Middle frontal gyrus (tissue), 1 donor: ENCODE data around the gene SDF4.

Experiments
- DNase-seq: peaks from one replicate; pipeline ENCODE4 v3.0.0-alpha.2; 2015; ENCODE audit warnings: low spot score; ENCODE audit errors: extremely low spot score

Gene SDF4, protein sequence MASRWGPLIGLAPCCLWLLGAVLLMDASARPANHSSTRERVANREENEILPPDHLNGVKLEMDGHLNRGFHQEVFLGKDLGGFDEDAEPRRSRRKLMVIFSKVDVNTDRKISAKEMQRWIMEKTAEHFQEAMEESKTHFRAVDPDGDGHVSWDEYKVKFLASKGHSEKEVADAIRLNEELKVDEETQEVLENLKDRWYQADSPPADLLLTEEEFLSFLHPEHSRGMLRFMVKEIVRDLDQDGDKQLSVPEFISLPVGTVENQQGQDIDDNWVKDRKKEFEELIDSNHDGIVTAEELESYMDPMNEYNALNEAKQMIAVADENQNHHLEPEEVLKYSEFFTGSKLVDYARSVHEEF

GRCh38 chr1:1231400-1232207 is at the start of gene SDF4:
Gene SDF4, minus strand, starts transcription at chr1:1232001. Its CDS starts 3,229 bp downstream, at chr1:1228772.
- peak; percentile 94 for DNase-seq

DNA sequence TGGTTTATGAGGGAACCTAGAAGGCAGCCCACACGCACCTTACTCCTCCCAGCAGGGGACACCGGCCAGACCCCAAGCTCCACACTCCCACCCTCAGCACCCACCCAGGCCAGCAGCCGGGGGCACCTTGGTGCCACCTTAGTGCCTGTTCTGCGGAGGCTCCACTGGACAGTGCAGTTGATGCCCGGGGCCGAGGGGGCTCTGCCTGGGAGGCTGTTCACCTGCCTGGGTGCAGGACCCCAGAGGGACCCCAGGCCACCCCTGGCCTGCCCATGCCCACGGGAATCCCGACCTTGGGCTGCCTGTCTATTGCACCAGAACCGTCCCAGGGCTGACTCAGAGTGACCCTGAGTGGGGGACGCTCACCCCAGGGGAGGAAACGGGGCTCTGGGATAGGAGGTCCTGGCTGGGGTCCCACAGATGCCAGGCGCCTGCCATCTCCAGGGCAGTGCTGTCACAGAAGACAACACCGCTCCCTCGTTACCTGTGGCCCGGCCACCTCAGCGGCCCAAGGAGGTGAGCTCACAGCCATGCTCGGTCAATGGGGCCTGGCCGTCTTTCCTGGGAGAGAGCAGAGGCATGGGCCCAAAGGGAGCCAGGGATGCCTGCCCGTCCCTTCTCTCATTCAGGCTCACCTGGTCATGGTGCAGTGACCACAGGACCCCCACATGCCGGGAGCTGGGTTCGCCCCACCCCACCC is 49.1 kb upstream of the SDF4 start:
- no peak for DNase-seq

DNA sequence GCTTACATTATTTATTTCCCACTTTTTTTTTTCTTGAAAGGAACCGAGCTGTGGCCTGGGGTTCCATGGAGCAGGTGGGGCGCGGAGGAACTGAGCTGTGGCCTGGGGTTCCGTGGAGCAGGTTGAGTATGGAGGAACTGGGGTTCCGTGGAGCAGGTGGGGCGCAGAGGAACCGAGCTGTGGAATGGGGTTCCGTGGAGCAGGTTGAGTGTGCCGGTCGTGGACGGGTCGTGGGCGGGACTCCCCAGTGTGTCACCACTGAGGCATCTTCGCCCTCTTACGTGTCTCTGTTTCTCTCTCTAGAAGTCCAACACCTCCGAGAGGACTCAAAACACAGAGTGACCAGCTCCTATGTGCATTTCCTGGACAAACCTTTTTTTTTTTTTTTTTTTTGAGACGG is 47.2 kb upstream of the SDF4 start:
- DNase-seq = no peak

GRCh38 chr1:1278620-1279019 is 46.8 kb upstream of the SDF4 start:
- no peak for DNase-seq

DNA sequence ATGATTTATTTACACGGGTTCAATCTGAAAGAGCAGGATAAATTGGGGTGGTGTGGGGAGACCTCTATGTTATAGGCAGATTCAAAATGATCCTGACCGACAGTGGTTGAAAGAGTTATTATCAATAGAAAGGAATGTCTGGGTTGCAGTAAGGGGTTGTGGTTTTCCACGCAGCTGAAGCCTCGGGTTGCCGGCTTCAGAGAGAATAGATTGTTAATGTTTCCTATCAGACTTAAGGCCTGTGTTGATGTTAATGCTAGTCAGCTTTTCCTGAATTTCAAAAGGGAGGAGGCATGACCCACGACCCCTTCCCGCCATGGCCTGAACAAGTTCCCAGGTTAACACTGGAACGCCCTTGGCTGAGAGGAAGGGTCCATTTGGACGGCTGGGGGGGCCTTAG is 44.0 kb upstream of the SDF4 start:
- no peak for DNase-seq

- no peak for DNase-seq
These were observed 43.2 kb upstream of the SDF4 start for GRCh38 chr1:1274931-1275431.

- no peak for DNase-seq
These were observed 42.6 kb upstream of the SDF4 start for GRCh38 chr1:1274299-1274930.

DNA sequence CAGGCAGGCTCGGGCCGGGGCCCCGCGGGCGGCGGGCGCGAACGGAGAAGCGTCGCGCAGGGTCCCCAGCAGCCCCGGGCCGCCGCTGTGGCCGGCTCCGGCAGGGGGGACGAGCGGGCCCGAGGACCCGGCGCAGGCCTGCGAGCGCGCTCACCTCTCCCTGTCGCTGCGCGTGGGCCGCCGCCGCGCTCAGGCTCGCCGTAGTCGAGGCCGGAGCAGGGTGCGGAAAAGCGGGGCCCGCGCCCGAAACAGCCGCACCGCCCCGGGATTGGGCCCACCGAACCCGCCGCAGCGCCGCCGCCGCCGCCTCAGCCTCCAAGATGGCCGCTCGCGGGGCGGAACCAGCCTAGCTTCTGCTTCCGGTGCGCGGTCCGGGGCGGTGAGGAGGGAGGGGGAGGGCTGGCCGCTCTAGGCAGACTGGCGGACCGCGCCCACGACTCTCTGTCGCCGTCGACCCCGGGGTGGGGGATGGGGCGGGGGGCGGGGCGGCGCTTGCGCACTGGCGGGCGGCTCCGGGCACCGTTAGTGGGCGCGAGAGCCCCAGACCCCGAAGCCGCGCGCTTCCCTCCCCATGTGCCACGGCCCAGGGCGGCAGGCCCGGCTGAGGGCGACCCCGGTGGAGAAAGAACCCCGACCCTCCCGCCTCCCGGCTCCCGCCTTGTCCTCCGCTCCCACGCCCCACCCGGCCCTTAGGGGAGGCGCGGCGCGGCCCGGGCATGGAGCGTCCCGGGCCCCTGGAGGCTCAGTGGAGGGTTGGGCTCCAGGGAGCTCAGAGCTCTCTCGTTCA is 41.9 kb upstream of the SDF4 start, which contains the start of gene UBE2J2:
TSS of gene UBE2J2 (minus strand) at position 343 of the 787 bp plus-strand sequence. CDS start 5,862 bp downstream, outside the sequence.
- DNase-seq = peak; percentile 79

- no peak for DNase-seq
These were observed 41.4 kb upstream of the SDF4 start for GRCh38 chr1:1273209-1273511.

- no peak for DNase-seq
These were observed 40.8 kb upstream of the SDF4 start for GRCh38 chr1:1272341-1273208.

DNA sequence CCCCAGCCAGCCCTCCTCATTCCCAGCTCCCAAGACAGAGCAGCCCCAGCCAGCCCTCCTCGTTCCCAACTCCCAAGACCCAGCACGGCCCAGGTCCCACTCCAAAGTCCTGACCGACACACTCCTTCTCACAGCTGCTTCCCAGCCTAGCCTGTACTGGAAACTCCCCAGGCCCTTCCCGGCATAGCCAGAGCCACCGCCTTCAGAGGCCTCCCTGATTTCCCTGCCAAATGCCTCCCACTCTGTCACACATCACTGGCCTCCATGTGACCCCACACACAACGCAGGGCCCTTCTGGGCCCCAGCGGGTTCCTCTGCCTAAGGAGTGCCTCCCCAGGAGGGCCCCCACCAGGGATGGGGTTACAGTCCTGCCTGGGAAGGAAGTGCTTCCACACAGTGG is 39.0 kb upstream of the SDF4 start:
- no peak for DNase-seq

DNA sequence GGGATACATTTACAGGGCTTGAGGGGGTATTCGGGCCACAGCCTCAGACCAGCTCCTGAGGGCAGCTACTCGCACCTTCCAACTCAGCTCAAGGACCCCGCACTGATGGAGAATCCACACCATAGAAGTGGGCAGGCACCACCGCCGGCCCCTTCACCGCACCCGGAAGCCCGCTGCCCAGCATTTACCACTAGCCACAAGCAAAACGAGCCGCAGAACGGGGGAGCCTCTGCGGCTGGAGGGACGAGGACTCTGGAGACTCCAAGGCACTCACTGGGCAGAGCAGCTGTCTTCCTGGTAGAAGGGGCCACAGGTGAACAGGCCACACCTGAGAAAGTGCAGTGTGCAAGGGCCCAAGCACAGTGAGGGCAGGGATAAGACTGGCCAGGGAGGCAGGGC is 36.5 kb upstream of the SDF4 start:
- no peak for DNase-seq

- DNase-seq = no peak
These were observed 35.9 kb upstream of the SDF4 start for GRCh38 chr1:1267488-1268283.

GRCh38 chr1:1264868-1265272 is 33.1 kb upstream of the SDF4 start:
- DNase-seq = no peak

DNA sequence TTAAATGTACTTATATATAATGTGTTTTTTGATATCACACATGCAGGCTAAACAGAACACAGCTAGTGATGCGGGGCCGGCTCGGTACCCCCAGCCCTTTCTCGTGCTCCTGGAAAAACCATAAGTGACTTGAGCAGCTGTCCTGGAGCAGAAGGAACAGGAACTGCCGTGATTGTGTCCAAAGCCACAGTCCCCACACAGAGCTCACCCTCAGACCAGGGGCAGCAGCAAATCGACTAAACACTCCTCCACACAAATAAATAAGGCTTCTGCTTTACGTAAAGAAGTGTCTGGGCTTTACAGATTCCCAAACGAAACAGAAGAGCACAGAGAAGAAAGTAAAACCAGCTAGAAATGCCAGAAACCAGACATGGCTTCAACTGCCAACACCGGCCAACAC is 32.2 kb upstream of the SDF4 start:
- DNase-seq = no peak

DNA sequence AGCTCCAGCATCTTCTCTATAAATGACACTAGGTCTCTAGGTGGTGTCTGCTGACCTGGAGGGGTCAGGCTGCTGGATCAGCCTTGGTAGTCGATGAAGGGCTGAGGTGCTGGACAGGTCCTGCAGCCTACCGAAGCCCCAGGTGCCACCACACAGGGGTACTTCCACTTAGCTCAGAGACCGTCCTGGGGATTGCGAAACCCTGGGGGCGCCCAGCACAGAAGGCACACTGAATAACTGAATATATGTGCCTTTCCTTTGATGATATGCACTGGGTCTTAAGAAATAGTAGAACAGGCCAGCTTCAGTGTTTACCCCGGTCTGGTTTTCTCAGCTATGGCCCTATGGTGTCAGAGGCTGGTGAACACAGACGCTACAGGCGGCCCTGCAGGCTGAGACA is 31.0 kb upstream of the SDF4 start:
- DNase-seq = no peak

DNA sequence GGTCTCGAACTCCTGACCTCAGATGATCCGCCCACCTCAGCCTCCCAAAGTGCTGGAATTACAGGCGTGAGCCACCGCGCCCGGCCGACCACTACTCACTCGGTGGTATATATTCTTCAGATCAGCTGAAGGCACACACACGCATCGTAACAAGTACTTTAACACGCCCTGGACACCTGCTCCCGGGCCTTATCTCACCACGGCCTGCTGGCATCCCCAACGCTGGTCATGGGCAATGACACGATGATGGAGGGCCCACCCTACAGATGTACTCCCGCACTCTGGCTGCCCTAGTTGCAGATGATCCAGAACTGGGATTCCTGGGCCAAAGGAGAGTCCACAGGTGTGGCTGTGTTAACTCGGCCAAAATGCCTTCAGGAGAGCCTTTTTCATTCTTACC is 30.3 kb upstream of the SDF4 start:
- DNase-seq = no peak

DNA sequence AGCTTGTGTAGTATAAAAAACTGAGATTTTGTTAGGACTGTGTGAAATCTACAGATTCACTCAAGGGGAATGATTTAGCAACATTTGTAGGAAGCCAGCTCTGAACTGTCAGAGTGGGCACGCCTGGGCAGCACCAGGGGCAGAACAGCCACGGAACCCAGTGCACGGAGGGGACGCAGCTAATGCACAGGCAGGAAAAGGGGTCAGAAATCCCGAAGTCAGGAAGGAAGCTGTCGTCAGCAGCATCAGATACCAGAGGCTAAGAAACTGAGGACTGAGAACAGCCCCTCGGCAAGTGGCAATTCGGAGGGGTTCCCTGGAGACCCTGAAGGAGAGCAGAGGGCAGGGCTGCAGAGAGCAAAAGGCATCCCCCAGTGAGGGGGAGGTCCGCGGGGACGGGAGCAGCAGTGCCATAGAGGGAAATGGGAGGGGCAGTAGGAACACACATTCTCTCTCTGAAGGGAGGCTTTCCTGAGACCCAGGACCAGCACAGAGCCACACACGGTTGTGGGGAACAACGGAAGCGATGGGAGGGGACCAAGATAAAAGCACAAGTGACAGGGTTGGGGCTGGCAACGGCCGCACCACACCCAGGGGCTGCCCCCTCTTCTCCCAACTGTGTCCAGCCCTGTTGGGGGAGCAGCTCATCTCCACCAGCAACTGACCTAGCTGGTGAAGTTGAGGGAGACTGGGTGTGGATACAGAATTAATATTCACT is 29.2 kb upstream of the SDF4 start:
- no peak for DNase-seq
